ENCODE results near the gene KRTAP10-2. TPM values are rescaled to one million over a fixed set of nuclear protein-coding genes. Genes with fewer than 3 reads are reported as not detected.

KRTAP10-2 gene
- total RNA-seq, 2 experiments from 2014 or later, result not detected

DNA sequence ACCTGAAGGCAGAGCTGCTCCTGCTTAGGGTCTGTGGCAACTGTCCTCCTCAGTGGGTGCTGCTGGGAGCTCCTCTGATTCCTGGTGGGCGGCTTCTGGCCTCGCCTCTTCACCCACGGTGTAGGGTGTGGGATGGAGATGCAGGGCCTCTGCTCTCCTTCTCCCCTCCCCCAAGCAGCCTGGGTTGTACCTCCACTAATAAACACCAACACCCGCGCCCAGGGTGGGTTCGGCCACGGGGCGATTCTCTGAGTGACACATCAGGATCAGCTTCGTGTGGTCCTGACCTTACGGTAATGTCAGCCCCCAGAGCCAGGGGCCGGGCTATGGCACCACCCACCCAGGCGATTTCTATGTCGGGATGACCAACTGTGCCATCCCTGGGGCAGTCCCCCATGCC, 35.0 kb downstream of the KRTAP10-2 start:
- Mint-ChIP-seq H3K27me3 (no peaks in the 10 kb centered on the region), H3K4me3 (no peak overlapping the region), H3K36me3 (ENCODE audit: low read depth) (no peaks in the 10 kb centered on the region), H3K4me1 (ENCODE audit: low read depth) (no peaks in the 10 kb centered on the region), H3K9me3 (no peaks in the 10 kb centered on the region), H3K27ac (no peak overlapping the region)
- DNase-seq (no peak), ATAC-seq (no peak)
- ChIA-PET POLR2A (no interaction called here), CTCF (interaction anchor here (1.3 to 1.4 kb wide), 2 partner anchors 225 to 277 kb away, joined by 6 read pairs; no protein-coding TSS in a partner anchor)
- TF ChIP-seq, protein P1, sequence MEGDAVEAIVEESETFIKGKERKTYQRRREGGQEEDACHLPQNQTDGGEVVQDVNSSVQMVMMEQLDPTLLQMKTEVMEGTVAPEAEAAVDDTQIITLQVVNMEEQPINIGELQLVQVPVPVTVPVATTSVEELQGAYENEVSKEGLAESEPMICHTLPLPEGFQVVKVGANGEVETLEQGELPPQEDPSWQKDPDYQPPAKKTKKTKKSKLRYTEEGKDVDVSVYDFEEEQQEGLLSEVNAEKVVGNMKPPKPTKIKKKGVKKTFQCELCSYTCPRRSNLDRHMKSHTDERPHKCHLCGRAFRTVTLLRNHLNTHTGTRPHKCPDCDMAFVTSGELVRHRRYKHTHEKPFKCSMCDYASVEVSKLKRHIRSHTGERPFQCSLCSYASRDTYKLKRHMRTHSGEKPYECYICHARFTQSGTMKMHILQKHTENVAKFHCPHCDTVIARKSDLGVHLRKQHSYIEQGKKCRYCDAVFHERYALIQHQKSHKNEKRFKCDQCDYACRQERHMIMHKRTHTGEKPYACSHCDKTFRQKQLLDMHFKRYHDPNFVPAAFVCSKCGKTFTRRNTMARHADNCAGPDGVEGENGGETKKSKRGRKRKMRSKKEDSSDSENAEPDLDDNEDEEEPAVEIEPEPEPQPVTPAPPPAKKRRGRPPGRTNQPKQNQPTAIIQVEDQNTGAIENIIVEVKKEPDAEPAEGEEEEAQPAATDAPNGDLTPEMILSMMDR (IDR thresholded peaks at IDR 0.05), result no peak
- intact Hi-C loops (cut with micrococcal nuclease), result loop anchor here (10.0 kb wide), 1 partner anchor 228 kb away; no protein-coding TSS in a partner anchor

DNA sequence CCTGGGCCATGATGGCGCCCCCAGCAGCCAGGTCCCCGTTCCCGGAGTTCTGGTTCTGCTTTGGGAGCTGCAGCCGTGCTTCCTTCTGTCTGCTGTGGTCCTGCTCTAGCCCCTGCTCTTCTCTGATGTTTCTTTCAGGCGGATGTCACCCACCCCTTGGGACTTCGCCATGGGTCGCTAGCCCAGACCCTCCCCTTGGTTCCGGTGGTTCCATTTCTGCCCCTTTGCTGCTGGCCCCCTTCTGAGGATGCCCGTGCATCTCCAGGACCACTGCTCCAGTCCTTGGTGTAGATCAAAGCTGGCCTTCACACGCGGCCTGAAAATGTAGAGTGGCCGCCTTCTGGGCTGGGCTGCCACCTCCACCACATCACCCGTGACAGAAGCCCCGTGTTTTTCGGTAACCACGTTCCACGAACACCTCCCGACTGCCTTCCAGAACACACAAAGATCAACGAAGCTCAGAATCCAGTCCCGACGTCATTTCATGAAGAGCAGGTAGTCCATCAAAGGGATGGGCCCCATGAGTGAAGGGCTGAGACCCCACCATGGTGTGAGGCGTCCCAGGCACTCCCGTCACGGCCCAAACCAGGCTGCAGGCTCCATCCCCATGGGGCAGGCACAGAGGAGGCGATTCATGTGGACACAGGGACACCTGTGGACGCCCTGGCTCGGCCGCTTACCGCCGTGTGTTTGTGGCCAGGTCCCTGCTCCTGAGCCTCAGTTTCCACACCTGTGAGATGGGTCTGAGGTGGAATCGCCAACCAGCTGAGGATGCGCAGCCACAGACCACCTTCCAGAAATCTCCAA, 35.7 kb downstream of the KRTAP10-2 start:
- POLR2A ChIA-PET, result no interaction called here

DNA sequence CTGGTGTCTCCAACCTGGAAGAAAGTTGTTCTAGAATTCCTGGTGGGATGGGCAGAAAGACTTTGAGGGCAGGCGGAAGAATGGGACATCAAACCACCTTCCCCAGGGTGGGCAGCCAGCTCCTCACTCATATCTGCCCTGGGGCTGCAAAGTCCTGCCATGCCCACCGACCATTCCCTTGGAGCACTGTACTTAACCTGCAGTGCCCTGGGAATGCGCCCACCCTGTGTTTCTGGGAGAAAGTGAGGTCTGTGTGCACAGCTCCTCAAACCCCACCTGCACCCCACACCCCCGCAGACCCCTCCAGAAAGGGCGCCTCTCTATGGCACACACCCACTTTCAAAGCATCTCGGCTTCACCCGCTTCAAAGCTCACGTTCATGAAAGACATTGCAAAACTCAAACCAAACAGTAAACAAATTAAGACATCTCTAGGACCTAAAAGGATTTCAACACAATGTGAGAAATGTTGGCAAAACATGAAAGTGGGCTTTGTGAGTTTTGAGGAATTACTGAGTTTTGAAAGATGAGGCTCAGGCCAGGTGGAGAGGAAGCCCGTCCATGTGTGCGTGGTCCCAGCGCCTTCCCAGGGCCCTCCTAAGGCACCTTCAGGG, 36.5 kb downstream of the KRTAP10-2 start:
- CTCF ChIA-PET, result interaction anchor here (0.7 to 1.2 kb wide), 2 partner anchors 35 to 279 kb away, joined by 3 read pairs; no protein-coding TSS in a partner anchor

More for the DNA sequence above, 35.7 kb downstream of the KRTAP10-2 start:
- Mint-ChIP-seq H3K9me3 (no peaks in the 10 kb centered on the region), H3K36me3 (ENCODE audit: low read depth) (no peaks in the 10 kb centered on the region), H3K4me1 (ENCODE audit: low read depth) (peaks cover 4% of the 10 kb centered on the region), H3K27me3 (no peaks in the 10 kb centered on the region), H3K4me3 (no peak overlapping the region), H3K27ac (no peak overlapping the region)
- intact Hi-C loops (cut with micrococcal nuclease), result loop anchor here (10.0 kb wide), 1 partner anchor 229 kb away; no protein-coding TSS in a partner anchor
- ATAC-seq, result no peak
- DNase-seq, result no peak
- CTCF ChIA-PET, result interaction anchor here (1.3 to 1.4 kb wide), 2 partner anchors 226 to 278 kb away, joined by 6 read pairs; no protein-coding TSS in a partner anchor
- TF ChIP-seq, protein P1 (IDR thresholded peaks at IDR 0.05), result no peak

DNA sequence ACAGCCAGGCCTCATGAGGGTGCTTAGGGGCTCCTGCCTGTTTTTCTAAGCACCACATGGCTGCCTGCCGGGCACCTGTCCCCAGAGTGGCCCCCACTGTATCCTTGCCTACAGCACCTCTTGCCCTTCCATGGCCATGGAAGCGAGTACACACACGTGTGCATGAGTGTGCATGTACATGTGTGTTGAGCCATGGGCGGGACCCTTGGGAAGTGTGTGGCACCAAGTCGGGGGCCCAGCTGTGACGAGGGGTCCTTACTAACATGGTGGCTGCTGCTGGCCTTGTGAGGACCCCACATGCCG, 37.1 kb downstream of the KRTAP10-2 start:
- ChIA-PET CTCF (interaction anchor here (0.7 to 1.3 kb wide), 3 partner anchors 34 to 279 kb away, joined by 3 read pairs; no protein-coding TSS in a partner anchor), POLR2A (no interaction called here)
- intact Hi-C loops (cut with micrococcal nuclease), result loop anchor here (5.0 to 10.0 kb wide), 2 partner anchors 231 to 278 kb away; no protein-coding TSS in a partner anchor

More for the DNA sequence above, 36.5 kb downstream of the KRTAP10-2 start:
- no peak for DNase-seq
- no peak overlapping the region for H3K27ac Mint-ChIP-seq
- intact Hi-C loops (cut with micrococcal nuclease), result loop anchor here (5.0 to 10.0 kb wide), 2 partner anchors 230 to 277 kb away; no protein-coding TSS in a partner anchor
- H3K4me3 Mint-ChIP-seq, result no peak overlapping the region
- H3K9me3 Mint-ChIP-seq, result no peaks in the 10 kb centered on the region
- H3K36me3 Mint-ChIP-seq (ENCODE audit: low read depth), result no peaks in the 10 kb centered on the region
- H3K27me3 Mint-ChIP-seq, result no peaks in the 10 kb centered on the region
- POLR2A ChIA-PET, result no interaction called here
- TF ChIP-seq, protein P1 (IDR thresholded peaks at IDR 0.05), result no peak
- ATAC-seq, result no peak
- peaks cover 4% of the 10 kb centered on the region for H3K4me1 Mint-ChIP-seq (ENCODE audit: low read depth)

More for the DNA sequence above, 37.1 kb downstream of the KRTAP10-2 start:
- DNase-seq (no peak), ATAC-seq (no peak)
- H3K36me3 Mint-ChIP-seq (ENCODE audit: low read depth), result no peaks in the 10 kb centered on the region
- no peak overlapping the region for H3K4me3 Mint-ChIP-seq
- TF ChIP-seq, protein P1 (IDR thresholded peaks at IDR 0.05), result no peak
- H3K9me3 Mint-ChIP-seq, result no peaks in the 10 kb centered on the region
- H3K27ac Mint-ChIP-seq, result no peak overlapping the region
- no peaks in the 10 kb centered on the region for H3K27me3 Mint-ChIP-seq
- peaks cover 4% of the 10 kb centered on the region for H3K4me1 Mint-ChIP-seq (ENCODE audit: low read depth)
